ENCODE measurements around the gene MYO18B.

MYO18B gene

GRCh38 chr22:25752615-25753214 lies 10.7 kb downstream of the MYO18B start:
- TF ChIP-seq CTCF (IDR thresholded peaks at IDR 0.05; ENCODE audit: control insufficient read depth, insufficient read depth, low read depth, low read length, missing control alignments), result no peak
- DNase-seq (ENCODE audit: low read depth), result no peak
- H3K4me3 ChIP-seq (ENCODE audit: control insufficient read depth, low read depth, low read length), result no peak overlapping the region

GRCh38 chr22:25753252-25753651 lies 11.3 kb downstream of the MYO18B start:
- no peak for DNase-seq (ENCODE audit: low read depth)
- TF ChIP-seq CTCF (IDR thresholded peaks at IDR 0.05; ENCODE audit: control insufficient read depth, insufficient read depth, low read depth, low read length, missing control alignments), result no peak
- no peak overlapping the region for H3K4me3 ChIP-seq (ENCODE audit: control insufficient read depth, low read depth, low read length)

GRCh38 chr22:25754527-25755202 lies 12.7 kb downstream of the MYO18B start:
- peak; percentile 77 for DNase-seq (ENCODE audit: low read depth)
- TF ChIP-seq CTCF (IDR thresholded peaks at IDR 0.05; ENCODE audit: control insufficient read depth, insufficient read depth, low read depth, low read length, missing control alignments), result no peak
- no peak overlapping the region for H3K4me3 ChIP-seq (ENCODE audit: control insufficient read depth, low read depth, low read length)

- no peak for TF ChIP-seq CTCF (IDR thresholded peaks at IDR 0.05; ENCODE audit: control insufficient read depth, insufficient read depth, low read depth, low read length, missing control alignments)
- no peak for DNase-seq (ENCODE audit: low read depth)
- H3K4me3 ChIP-seq (ENCODE audit: control insufficient read depth, low read depth, low read length), result no peak overlapping the region
Observed at GRCh38 chr22:25757686-25758085, 15.7 kb downstream of the MYO18B start.

GRCh38 chr22:25758316-25758715 lies 16.3 kb downstream of the MYO18B start:
- no peak for DNase-seq (ENCODE audit: low read depth)
- H3K4me3 ChIP-seq (ENCODE audit: control insufficient read depth, low read depth, low read length), result no peak overlapping the region
- no peak for TF ChIP-seq CTCF (IDR thresholded peaks at IDR 0.05; ENCODE audit: control insufficient read depth, insufficient read depth, low read depth, low read length, missing control alignments)

GRCh38 chr22:25759825-25760231 lies 17.8 kb downstream of the MYO18B start:
- DNase-seq (ENCODE audit: low read depth), result peak; percentile 94

More at GRCh38 chr22:25759825-25760231, 17.8 kb downstream of the MYO18B start:
- H3K4me3 ChIP-seq (ENCODE audit: control insufficient read depth, low read depth, low read length), result no peak overlapping the region
- no peak for TF ChIP-seq CTCF (IDR thresholded peaks at IDR 0.05; ENCODE audit: control insufficient read depth, insufficient read depth, low read depth, low read length, missing control alignments)

Data from AG09309 (cell line).